Lower leg skin (tissue), 3 donors: ENCODE measurements around the gene NANOS3.

Source experiments
- CTCF ChIP-seq, 3 donors: fragments of 450-650 bp; IDR thresholded peaks; one replicate each; pipeline ENCODE4 v1.5.1; 2016; ENCODE audit warnings: antibody characterized with exemption in 3 of 3, mild to moderate bottlenecking in 3 of 3, moderate library complexity in 2 of 3
- POLR2A ChIP-seq, 2 donors: fragments of 450-650 bp; IDR thresholded peaks; one replicate each; pipeline ENCODE4 v1.6.1; 2016 to 2017; ENCODE audit warnings: antibody characterized with exemption in 2 of 2, mild to moderate bottlenecking in 1 of 2, moderate library complexity in 1 of 2

GRCh38 chr19:13877303-13877702 lies 369 bp downstream of the NANOS3 start:
- TF ChIP-seq POLR2A (IDR thresholded peaks at IDR 0.05), result no peak
- TF ChIP-seq CTCF (IDR thresholded peaks at IDR 0.05), result no peak
